HUDEP-2 (cell line): ENCODE results near the gene COL23A1.

ENCODE experiments used
- DNase-seq, 76 experiments: peaks; one replicate each; lab custom pipeline; 2025; ENCODE audit not compliant: unreplicated experiment in 76 of 76; lab: John Stamatoyannopoulos, UW

Gene COL23A1

DNA sequence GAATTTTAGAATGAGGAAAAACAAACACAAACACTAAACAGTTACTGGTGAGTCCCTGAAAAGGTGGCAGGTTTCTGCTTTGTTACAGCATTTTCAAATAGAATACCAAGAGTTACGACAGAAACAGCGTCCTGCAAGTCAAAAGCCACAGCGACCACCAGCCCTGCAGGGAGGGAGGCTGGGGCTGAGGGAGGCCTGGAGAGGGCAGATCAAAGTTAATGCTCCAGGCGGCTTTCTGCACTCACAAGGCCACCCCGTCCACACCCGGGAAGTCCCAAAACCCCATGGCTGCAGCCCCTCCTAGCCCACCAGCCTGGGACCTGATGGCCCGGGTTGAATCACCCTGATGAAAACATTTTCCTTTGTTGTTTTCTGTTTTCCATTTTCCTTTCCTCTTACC, 29.3 kb downstream of the COL23A1 start:
- DNase-seq, result no peak

DNA sequence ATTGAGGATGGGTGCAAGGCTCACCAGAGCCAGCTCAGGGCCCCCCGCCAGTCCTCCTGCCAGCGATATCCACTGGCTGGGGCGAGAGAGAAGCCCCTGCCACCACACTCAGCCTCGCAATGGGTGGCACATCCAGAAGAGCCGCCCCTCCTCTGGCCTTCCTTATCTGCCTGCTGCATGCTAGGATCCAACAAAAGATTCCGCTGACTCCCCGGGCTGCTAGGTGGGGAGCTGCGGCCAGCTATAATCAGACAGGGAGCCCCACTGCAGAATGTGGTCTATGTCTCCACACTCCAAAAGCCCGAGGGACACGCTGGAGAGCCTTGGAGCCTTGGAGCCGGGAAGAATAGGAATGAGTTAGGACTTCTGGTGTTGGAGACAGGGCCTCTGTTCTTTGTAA, 32.8 kb downstream of the COL23A1 start:
- peak in 1 of 76 experiments; percentile 14 for DNase-seq

DNA sequence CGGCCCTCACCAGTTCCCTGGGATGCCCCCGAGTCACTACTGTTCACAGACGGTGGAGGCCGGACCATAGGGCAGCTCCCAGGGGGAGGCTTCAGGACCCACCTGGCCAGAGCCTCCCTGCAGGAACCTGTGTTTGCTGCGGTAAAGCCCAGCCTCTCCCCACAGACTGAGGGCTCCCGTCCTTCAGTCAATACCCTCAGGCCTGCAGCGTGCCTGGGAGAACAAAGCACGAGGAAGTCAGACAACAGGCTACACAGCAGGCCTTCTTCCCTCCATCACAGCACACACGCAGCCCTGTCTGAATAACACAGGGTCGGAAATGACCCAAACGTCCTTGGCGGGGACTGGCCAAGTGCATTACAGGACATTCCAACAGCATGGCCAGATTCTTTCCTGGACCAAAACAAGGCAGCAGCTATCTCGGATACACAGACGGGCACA, 34.4 kb downstream of the COL23A1 start:
- no peak for DNase-seq

DNA sequence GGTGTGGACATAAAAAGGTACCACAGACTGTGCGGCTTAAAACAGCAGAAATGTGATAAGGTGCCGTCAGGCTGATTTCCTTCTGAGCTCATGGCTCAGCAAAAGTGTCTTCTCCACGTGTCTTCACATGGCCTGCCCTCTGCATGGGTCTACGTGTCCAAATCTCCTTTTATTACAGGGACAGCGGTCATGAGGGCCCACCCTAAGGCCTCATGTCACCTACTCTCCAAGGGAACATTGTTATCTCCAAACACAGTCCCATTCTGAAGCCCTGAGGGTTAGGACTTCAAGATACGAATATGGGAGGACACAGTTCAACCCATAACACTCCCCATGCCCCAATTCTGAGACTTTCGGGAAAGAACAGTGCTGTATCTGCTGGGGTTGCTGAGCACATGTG, 35.2 kb downstream of the COL23A1 start:
- peak in 24 of 76 experiments; percentile 5 to 59 (median 18) for DNase-seq

DNA sequence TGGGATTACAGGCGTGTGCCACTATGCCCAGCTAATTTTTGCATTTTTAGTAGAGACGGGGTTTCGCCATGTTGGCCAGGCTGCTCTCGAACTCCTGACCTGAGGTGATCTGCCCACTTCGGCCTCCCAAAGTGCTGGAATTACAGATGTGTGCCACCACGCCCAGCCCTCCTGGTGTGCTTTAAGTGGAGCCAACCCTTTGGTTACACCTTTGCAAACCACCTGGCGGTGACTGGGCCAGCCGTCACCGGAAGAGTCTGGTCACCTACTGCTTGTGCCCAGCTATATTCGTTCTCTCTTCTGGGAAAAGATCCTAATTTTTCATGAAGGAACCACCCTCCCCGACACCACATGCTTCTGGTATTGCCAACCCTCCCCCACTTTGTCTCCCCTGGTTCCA, 35.9 kb downstream of the COL23A1 start:
- DNase-seq, result no peak

DNA sequence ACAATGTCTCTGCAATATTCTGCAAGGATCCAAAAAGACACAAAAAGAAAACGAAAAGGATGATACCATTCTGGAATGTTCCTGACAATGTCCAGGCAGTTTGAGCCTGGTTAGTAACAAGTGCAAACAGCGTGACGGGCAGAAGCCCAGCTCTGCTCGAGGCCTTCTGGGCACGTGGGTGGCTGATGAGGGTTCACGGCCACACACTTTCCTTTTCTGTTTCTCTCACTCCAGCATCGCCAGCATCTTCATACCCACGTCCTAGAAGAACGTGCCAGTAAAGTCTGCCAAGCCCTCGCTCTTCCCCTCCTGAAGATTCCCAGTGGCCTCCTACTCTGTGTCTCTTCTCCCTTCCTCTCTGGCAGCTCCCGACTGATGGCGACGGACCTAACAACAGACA, 36.7 kb downstream of the COL23A1 start:
- DNase-seq, result no peak

DNA sequence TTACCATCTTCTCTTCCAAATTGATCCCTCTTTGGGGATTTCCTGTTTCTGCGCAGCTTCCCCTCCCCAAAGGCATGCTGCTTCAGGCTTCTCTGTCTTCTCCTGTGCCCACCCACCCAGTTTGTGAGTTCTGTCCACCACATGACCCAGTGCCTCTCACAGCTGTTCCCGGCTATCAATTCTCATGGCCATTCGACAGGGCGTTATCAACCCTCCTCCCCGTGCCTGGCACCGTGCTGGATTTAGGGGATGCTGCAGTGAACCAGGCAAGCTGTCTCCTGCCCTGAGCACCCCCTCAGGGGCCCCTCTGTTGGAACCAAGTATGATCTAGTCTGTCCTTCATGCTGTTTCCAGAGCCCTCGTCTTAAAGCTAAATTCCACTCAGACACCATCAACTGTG, 38.7 kb downstream of the COL23A1 start:
- no peak for DNase-seq

DNA sequence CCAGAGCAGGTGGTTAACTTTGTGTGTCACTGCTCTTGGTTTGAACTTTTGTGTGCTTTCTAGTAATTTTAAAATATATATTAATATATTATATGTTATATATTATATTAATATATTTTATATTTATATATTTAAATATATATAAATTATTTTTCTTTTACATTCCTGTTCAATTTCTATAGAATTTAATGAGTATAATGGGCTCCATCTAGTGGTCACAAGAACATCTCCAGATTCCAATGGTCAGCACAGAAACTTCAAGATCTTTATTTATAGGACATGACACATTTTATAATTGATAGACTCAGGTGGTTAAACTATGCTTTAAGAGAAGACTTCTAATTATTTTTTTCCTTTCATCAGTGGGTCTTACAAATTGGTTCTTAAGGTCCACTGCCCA, 39.1 kb downstream of the COL23A1 start:
- peak in 1 of 76 experiments; percentile 8 for DNase-seq

DNA sequence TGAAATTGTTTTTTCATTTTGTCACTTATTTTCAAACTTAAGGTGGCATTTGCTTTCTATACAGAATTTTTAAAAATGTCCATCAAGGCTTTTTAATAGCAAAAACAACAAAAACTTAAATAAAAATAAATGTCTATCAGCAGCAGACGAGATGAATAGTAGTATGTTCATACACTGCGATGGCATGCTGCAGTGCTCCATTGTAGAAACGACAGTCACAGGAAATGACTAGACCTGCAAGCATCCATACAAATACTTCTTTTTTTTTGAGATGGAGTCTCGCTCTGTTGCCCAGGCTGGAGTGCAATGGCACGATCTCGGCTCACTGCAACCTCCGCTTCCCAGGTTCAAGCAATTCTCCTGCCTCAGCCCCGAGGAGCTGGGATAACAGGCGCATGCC, 41.4 kb downstream of the COL23A1 start:
- DNase-seq, result no peak

DNA sequence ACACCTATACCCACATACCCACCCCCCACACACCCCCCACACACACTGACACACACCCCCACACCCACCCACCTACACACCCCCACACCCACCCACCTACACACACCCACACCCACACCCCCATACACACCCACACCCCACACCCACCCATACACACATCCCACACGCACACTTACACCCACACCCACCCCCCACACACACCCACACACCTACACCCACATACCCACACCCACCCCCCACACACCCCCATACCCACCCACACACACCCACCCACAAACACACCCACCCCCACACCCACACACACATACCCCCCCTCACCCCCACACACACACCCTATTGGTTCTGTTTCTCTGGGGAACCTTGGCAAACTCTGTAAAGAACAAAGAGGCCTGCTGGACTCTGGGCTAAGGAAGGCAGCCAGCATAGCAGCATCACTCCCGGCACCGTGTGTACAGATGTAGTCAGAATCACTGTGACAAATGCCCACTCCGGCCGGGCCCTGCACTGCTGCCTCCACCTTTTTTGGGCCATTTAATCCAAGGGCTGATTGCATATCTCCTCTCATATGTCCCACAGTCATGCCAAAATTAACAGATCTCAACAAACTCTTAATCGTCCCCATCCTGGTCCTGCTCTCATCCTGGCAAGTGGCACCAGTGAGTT, 42.3 kb downstream of the COL23A1 start:
- peak in 1 of 76 experiments; percentile 6 for DNase-seq

DNA sequence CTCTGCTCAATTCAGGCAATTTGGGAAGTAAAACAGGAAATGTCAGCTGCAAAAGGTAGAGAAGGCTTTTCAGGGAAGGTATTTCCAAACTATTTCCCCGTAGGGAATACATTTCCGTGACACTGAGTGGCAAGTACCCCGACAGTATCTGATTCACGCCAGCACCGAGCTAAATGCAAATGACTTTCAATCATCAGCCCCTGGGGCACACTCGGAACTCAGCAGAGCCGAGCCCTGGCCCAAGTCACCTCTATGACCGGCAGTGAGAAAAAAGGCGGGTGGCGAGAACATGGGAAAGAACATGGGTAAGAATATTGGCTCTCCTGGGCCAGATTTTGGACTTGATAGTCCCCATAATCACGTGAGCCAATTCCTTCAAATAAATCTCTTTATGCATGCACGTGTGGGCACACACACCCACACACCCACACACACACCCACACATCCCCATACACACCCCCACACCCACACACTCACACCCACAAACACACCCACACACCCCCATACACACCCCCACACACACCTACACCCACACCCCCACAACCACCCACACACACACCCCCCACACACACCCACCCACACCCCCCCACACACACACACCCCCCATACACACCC, 43.0 kb downstream of the COL23A1 start:
- no peak for DNase-seq

DNA sequence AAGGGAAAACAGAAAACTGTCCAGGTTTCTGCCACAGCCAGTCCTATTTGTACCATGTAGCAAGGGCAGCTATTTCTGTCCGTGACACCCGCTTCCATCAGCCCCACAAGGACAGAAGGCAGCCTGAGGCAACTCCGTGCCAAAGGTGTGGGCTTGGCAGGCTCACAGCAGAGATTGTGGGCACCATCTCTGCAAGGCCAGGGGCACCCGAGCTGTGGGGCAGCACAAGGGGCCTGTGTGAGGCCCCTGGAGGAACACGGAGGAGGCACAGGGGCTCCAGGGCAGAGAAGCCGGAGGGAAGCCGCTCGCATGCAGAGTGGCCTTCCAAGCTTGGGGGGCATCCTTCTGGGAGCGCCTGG, 43.5 kb downstream of the COL23A1 start:
- DNase-seq, result no peak

DNA sequence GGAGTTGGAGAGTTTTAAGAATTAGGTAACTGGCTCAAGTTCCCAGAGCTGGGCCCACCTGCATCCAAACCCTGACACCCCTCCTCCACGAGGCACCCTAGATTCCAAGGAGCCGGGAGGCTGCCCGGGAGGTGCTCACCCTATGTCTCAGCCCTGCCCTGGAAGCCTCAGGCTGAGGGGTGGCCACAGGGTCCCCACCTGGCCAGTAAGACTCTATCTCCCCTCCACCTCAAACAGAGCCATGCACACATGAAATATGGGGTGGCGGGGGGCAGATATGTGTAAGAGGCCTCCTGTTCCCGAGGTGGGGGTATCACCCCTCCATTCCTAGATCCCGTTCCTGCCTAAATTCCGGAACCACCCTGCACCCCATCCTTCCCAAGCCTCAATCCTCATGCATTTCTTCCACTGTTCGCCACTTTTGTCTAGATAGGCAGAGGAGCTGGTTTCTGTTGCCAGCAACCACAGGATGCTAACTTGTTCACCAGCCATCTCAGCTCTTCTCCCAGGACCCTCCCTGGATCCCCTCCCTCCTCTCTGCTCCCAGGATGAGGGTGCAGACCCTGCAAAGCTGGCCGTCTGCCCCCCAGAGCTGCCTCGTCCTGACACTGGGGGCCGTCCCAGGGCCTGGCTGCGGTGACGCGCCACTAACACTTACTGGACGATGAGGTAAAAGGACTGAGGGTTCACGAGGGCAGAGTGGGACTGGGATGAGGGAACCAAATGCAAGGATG, 44.1 kb downstream of the COL23A1 start:
- DNase-seq, result no peak

DNA sequence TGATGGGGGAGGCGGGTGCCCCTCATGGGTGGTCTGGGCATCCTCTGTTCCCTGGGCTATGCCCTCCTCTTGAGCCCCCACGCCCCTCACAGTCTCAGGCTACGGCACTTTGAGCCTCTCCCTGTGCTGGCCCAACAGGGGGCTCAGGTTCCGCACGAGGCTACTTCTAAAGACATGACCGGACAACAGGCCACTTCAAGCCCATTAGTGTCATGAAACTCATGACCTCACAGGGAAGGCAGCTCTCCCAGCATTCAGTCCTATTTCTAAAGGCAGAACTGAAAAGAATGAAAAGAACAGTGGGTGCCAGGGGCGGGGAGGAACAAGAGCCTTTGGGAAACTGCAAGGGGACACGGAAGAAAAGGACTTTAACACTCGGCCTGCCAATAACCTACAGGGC, 45.0 kb downstream of the COL23A1 start:
- no peak for DNase-seq

DNA sequence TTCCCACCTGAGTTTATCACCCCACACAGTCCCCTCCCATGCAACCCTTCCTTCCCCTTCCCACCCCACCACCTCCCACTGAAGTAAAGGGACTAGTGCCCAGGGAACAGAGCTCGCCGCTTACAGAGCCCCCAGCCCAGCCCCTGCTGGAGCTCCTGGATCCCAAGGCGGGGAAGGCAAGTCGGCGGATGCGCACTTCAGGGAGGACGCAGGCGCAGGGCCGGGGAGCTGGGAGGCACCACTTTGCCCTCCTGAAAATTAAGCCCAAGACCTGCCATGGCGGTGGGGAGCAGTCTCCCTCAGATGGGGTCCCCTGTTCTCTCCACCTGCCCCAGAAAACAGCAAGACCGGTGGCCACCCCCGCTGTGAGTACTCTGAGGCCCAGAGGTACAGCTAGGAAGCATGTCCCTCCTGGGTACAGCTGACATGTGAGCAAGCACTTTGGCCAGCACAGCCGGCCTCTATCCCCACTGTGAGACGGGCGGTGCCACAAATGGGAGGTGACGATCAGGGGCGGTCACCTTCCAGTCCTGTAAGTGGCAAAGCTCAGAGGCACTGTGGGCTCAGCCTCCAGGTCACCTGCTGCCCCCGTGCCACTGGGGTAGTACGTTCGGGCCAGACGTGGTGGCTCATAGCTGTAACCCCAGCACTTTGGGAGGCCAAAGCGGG, 45.9 kb downstream of the COL23A1 start:
- no peak for DNase-seq

DNA sequence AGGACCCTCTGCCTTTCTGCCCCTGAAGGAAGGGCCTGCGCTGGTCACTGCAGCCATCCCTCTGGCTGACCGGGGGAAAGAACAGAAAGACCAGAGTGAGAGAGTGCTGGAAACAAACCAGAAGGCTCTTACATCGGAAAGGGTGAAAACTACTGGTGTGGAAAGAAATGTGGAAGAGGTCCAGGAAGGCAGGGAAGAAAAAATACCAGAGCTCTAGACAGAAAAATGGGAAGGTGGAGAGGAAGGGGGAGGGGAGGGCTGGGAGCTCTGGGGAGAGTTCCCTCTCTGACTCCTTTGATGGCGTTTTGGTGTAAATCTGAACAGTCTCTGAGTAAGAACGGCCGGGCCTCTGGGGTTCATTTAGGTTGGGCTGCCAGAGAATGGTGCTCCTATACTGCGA, 47.7 kb downstream of the COL23A1 start:
- DNase-seq, result no peak

DNA sequence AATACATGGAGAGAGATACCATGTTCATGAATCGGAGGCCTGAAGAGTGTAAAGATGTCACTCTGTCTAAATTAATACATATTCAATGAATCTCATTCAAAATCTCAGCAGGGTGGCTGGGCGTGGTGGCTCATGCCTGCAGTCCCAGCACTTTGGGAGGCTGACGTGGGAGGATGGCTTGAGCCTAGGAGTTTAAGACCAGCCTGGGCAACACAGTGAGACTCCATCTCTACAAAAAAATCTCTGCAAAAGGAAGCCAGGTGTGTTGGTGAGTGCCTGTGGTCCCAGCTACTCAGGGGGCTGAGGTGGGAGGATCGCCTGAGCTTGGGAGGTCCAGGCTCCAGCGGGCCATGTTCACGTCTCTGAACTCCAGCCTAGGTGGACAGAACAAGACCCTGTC, 49.7 kb downstream of the COL23A1 start:
- no peak for DNase-seq

DNA sequence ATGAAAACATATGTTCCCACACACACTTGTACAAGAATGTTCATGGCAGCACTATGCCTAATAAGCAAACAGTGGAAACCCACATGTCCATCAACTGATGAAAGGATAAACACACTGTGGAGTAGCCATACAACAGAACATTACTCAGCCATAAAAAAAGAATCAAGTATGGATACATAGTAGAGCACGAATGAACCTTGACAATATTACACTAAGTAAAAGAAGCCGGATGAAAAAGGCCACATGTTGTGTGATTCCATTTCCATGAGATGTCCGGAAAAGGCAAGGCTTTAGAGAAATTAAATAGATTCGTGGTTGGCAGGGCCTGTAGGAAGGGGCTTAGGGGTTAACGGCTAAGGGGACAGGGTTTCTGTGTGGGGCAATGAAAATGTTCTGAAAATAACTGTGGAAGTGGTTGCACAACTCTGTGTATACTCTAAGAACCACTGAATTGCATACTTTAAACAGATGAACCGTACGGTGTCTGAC, 51.4 kb downstream of the COL23A1 start:
- DNase-seq, result no peak

DNA sequence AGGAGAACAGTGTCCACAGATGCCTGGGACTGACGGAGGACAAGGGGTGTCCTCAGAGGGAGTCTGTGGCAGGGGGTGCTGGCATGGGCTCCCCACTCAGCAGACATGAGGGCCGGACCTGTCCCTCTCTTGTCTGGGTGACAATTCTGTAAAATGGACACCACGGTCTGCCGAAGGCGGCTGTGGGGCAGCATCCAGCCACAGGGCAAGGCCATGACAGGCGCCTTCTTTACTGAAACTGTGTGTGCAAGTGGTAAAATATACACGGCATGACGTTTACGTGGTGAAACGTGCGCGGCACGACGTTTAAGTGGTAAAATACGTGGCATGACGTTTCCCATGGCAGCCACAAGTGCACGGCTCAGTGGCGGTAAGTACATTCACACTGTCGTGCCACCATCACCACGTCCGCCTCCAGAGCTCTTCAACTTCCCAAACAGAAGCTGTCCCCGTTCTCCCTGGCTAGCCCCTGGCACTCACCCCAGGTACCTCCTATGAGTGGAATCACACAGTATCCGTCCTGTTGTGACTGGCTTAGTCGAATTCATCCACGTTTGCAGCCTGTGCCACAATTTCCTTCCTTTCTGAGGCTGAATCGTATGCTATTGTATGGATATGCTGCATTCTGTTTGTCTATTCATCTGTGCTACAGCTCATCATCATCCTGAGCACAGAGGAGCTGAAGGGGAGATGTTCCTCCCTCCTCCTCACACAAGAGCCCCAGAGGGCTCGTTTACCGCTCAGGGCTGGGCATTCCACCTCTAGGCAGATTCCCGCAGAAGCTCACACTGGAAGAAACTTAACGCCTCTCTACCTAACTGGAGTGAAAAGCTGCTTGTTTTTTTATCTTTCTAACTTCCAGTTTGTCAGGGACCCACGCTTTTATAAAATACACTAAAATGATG, 52.5 kb downstream of the COL23A1 start:
- no peak for DNase-seq
